ENCODE data around the gene EIPR1.
"Not testable (repeated sequence)": the region's sequence is repeated elsewhere in the genome, so short reads cannot be mapped to it uniquely, and the experiment has no call there.

The EIPR1 gene

GRCh38 chr2:3288470-3289170, 89.0 kb downstream of the EIPR1 start:
- no peak for DNase-seq (ENCODE audit: low read depth, low spot score)

- DNase-seq (ENCODE audit: low read depth, low spot score) = no peak
Observed at GRCh38 chr2:3287896-3288295, 89.7 kb downstream of the EIPR1 start.

GRCh38 chr2:3286646-3287036, 91.0 kb downstream of the EIPR1 start:
- not testable (repeated sequence) for DNase-seq (ENCODE audit: low read depth, low spot score)

GRCh38 chr2:3285901-3286645, 91.5 kb downstream of the EIPR1 start:
- no peak for DNase-seq (ENCODE audit: low read depth, low spot score)

- DNase-seq (ENCODE audit: low read depth, low spot score) = no peak
Observed at GRCh38 chr2:3284657-3285630, 92.7 kb downstream of the EIPR1 start.

DNA sequence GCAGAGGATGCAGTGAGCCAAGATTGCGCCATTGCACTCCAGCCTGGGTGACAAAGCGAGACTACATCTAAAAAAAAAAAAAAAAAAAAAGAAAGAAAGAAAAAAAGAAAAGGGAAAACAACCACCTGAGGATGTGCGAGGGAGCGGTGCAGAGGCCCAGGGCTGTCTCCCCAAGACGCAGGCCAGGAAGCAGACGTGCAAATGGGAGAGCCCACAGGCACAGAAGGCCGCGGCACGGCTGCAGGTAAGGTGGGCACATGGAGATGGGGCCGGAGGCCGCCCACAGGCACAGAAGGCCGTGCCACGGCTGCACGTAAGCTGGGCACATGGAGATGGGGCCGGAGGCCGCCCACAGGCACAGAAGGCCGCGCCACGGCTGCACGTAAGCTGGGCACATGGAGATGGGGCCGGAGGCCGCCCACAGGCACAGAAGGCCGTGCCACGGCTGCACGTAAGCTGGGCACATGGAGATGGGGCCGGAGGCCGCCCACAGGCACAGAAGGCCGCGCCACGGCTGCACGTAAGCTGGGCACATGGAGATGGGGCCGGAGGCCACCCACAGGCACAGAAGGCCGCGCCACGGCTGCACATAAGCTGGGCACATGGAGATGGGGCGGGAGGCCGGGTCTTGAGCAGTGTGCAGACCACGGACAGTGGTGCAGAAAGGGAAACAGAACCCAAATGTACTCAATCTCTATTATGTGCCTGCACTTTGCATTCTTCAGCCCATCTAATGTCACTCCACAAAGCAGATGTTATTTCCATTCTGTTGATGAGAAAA, 93.6 kb downstream of the EIPR1 start:
- DNase-seq (ENCODE audit: low read depth, low spot score) = not testable (repeated sequence)

GRCh38 chr2:3283206-3283605, 94.4 kb downstream of the EIPR1 start:
- no peak for DNase-seq (ENCODE audit: low read depth, low spot score)

DNA sequence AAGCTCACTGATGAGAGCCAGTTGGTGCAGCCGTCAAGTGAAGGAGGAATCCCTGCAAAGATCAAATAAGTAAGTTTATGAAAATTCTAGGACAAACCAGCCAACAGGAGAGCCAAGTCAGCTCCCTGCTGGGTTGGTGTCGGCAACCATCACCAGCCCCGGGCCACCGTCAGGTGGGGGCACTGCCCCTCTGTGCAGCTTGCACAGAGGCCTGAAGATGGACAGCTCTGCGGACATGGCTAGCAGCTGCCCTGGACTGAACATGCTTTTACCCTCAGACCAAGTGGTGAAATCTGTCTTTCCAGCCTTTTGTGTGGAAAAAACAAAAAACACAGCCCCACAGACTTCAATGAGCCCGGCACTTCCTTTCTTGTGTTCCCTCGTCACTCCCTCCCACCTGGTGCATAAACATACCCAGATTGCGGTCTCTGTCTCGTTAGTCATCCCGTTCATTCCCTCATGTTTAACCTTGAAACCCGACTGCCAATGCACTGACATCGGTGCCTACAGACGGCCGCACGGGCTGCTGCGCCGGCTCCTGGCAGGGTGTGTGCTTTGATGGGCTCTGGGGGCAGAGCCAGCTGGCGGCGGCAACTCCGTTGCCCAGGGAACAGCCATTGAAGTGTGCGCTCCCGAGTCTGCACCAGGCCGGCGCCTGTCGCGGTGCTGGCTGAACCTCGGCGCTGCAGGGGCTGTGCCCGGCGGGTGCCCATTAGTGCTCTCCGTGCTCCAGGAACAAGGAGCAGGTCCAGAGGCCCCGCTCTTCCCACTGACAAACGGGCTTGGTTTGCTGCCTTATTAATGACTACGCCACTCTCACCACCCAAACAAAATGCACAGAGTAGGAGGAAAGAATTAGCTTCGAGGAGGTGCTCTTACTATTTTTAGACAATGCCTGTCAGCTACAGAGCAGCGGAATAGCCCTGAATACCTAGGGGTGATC, 95.3 kb downstream of the EIPR1 start:
- no peak for DNase-seq (ENCODE audit: low read depth, low spot score)

DNA sequence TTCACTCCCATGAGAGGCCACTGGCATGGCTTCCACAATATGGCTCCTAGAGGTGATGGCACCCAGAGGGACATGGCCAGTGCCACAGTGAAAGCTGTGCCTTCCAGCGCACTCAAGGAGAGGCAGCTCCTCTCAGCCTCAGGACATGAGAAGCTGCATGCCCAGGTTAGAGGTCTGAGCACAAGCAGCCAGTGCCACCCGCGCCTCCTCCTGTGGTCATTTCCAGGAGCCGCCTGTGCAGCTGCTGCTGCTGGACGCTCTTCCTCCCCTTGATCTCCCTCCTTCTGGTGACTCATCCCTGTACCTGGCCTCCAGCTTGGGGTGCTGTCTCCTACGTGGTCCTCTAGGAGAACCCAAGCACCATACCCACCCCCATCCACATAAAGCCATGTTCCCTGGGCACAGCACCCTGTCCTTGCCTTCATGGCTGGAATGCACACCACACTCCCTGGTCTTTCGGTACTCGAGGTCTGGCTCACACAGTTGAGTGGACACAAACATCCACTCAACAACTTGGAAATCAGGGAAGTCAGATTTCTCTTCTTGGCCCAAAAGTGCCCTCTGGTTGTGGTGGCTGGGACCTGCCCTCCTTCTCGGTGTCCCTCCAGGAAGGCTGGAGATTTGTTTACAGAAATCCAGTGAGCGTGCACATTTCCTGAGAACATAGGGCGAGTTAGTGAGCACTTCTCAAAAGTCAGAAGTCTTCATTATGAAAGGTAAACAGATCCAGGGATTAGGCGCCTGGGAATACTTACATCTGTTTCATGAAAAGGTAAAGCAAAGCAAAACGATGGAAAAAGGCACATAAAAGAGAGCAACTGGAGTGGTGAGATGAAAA, 96.7 kb downstream of the EIPR1 start:
- DNase-seq (ENCODE audit: low read depth, low spot score) = no peak

DNA sequence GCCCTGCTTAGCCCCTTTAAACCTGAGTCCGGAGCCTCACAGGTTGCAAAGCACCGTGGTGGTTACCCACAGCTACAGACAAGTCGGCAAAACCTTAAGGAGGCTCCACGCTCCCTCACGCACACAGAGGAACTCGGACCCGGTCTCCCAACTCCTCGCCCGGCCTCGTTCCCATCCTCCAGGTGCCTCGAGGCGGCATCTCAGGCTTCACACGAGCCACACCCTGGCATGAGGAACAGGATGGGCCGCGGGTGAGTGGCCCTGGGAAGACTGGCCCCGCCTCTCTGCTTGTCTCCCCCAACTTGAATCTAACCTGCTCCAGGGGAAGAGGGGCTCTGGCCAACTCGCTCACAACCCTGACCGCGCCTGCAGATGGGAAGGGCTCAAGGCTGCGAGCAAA, 97.4 kb downstream of the EIPR1 start:
- no peak for DNase-seq (ENCODE audit: low read depth, low spot score)

- no peak for DNase-seq (ENCODE audit: low read depth, low spot score)
Observed at GRCh38 chr2:3279236-3279960, 98.2 kb downstream of the EIPR1 start.

DNA sequence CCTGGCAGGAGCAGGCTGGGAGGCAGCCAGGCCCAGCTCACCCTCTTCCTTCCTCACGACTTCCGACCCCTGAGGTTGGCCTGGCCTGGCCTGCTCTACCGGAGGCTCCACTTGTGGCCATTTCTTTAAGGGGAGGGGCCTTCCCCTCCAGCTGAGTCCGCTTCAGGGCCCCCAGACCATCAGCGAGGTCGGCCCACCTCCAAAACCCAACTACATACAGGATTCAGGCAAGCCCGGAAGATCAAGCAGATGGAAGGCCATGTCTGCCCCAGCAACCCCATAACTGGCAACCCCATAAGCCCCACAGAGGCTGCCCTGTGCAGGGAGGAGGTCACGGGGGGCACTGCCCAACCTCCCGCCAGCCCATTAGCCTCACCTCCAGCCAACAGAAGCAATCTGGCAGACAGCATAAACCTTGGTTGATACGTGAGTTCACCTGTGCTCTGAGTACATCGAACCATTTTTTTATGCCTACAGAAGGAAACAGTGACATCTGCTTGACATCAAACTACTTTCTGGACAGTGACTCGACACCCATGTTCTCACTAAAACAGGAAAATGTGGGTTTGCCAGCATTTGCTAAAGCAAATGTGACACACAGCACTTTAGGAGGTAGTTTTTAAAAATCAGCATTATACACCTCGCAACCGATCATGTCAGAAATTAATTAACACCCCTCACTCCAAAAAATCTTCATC, 98.9 kb downstream of the EIPR1 start:
- no peak for DNase-seq (ENCODE audit: low read depth, low spot score)

GRCh38 chr2:3277748-3278520, 99.7 kb downstream of the EIPR1 start:
- DNase-seq (ENCODE audit: low read depth, low spot score) = no peak

DNA sequence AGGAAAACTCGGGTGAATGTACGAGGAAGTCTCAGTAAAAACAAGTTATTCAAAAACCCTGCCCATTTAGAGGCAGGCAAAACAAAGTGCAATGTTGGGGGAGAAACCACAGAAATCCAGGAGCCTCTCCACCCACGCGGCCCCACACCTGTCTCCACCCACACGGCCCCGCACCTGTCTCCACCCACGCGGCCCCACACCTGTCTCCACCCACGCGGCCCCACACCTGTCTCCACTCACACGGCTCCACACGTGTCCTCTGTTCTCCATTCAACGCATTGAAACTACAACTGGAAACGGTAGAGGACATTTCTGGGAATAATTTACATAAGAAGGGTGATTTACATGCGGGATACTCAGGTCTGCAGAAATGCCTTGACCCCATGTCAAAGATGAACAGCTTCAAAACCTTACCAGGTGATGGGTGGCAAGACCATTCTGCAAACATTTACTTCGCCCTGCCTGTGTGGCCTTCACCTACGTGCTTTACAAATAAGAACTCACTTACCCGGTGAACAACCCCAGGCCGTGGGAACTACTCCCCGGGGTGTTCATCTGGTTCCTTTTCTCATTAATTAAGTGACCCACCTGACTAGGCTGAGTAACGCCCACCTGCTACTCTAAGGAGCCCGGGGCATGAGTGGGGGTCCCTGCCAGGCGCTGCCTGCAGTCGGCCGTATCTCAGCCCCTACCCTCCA, 100.4 kb downstream of the EIPR1 start:
- no peak for DNase-seq (ENCODE audit: low read depth, low spot score)

GRCh38 chr2:3272761-3273160, 104.9 kb downstream of the EIPR1 start:
- no peak for DNase-seq (ENCODE audit: low read depth, low spot score)

GRCh38 chr2:3270095-3270478, 107.5 kb downstream of the EIPR1 start:
- DNase-seq (ENCODE audit: low read depth, low spot score) = no peak

Measured in activated naive CD8-positive, alpha-beta T cell treated with anti-CD3 and anti-CD28 coated beads, Interleukin-2, amount 50 U/mL, for 16 hours (primary cell).